Activated CD4-positive, alpha-beta T cell treated with anti-CD3 and anti-CD28 coated beads, Interleukin-2, amount 10 ng/mL, durations not matched to agents 7 days and 5 days (primary cell): ENCODE results near the gene NPB. TPM values are rescaled to one million over a fixed set of nuclear protein-coding genes. Genes with fewer than 3 reads are reported as not detected.

Experiments used
- total RNA-seq, 2 experiments: library from RNA; stranded (reverse); gene quantifications; one replicate each; pipeline ENCODE4 v1.2.3, GENCODE V29; 2021

NPB gene
- total RNA-seq, 2 experiments from 2014 or later = 0.48 to 0.69 TPM

Other genes starting within 250 kb of the NPB start
- 10 to 100 TPM; 19.8 to 24.7 TPM for gene PDE6G, start 245.7 kb upstream of the NPB start, total RNA-seq
- gene OXLD1, start 235.6 kb upstream of the NPB start, total RNA-seq = 10 to 100 TPM; 43.6 to 49.9 TPM
- 10 to 100 TPM; 30.2 to 33.8 TPM for gene CCDC137, start 235.5 kb upstream of the NPB start, total RNA-seq
- 10 to 100 TPM; 35.4 to 42.1 TPM for gene ARL16, start 218.4 kb upstream of the NPB start, total RNA-seq
- gene HGS, start 218.2 kb upstream of the NPB start, total RNA-seq = 100 to 1,000 TPM; 121 to 128 TPM
- 10 to 100 TPM; 52.7 to 62.3 TPM for gene MRPL12, start 198.9 kb upstream of the NPB start, total RNA-seq
- gene SLC25A10, start 190.0 kb upstream of the NPB start, total RNA-seq = 10 to 100 TPM; 29.2 to 32.4 TPM
- gene GCGR, start 98.1 kb upstream of the NPB start, total RNA-seq = not detected
- gene MCRIP1, start 68.9 kb upstream of the NPB start, total RNA-seq = 10 to 100 TPM; 45.7 to 47.8 TPM
- gene PPP1R27, start 67.2 kb upstream of the NPB start, total RNA-seq = not detected
- 100 to 1,000 TPM; 420 to 499 TPM for gene P4HB, start 41.7 kb upstream of the NPB start, total RNA-seq
- gene ARHGDIA, start 30.9 kb upstream of the NPB start, total RNA-seq = 100 to 1,000 TPM; 654 to 714 TPM
- gene ALYREF, start 10.7 kb upstream of the NPB start, total RNA-seq = 100 to 1,000 TPM; 197 to 221 TPM
- 10 to 100 TPM; 83.2 to 96.8 TPM for gene ANAPC11, start 10.5 kb upstream of the NPB start, total RNA-seq
- gene PCYT2, start 9.2 kb downstream of the NPB start, total RNA-seq = 10 to 100 TPM; 37.6 to 39.0 TPM
- gene SIRT7, start 15.9 kb downstream of the NPB start, total RNA-seq = 10 to 100 TPM; 55.6 to 71.2 TPM
- gene MAFG, start 25.5 kb downstream of the NPB start, total RNA-seq = 10 to 100 TPM; 15.8 to 20.2 TPM
- 10 to 100 TPM; 22.8 to 26.9 TPM for gene PYCR1, start 35.1 kb downstream of the NPB start, total RNA-seq
- gene MYADML2, start 45.0 kb downstream of the NPB start, total RNA-seq = not detected
- under 1 TPM; 0.23 to 0.55 TPM for gene NOTUM, start 58.9 kb downstream of the NPB start, total RNA-seq
- gene ASPSCR1, start 75.4 kb downstream of the NPB start, total RNA-seq = 10 to 100 TPM; 34.0 to 37.6 TPM
- 10 to 100 TPM; 57.3 to 73.0 TPM for gene CENPX, start 120.6 kb downstream of the NPB start, total RNA-seq
- gene LRRC45, start 121.1 kb downstream of the NPB start, total RNA-seq = 10 to 100 TPM; 54.5 to 68.4 TPM
- gene RAC3, start 129.4 kb downstream of the NPB start, total RNA-seq = 10 to 100 TPM; 12.2 to 13.7 TPM
- 100 to 1,000 TPM; 140 to 144 TPM for gene DCXR, start 135.5 kb downstream of the NPB start, total RNA-seq
- 10 to 100 TPM; 29.0 to 29.8 TPM for gene RFNG, start 149.6 kb downstream of the NPB start, total RNA-seq
- 10 to 100 TPM; 78.5 to 92.1 TPM for gene GPS1, start 149.7 kb downstream of the NPB start, total RNA-seq
- gene DUS1L, start 163.6 kb downstream of the NPB start, total RNA-seq = 100 to 1,000 TPM; 113 to 127 TPM
- 100 to 1,000 TPM; 138 to 139 TPM for gene FASN, start 196.0 kb downstream of the NPB start, total RNA-seq